ENCODE results near the gene ANP32B. TPM values are rescaled to one million over a fixed set of nuclear protein-coding genes. Genes with fewer than 3 reads are reported as not detected.

Gene ANP32B
- total RNA-seq, 3 donors from 2014 or later (not counting 1 experiment from before 2014, with no cell fraction given), result 89.9 to 107 (median 100) TPM

GRCh38 chr9:97964901-97965300 lies 18.2 kb upstream of the ANP32B start:
- no peak overlapping the region for H3K4me3 Mint-ChIP-seq
- H3K9me3 Mint-ChIP-seq, result no peaks in the 10 kb centered on the region
- no peak overlapping the region for H3K27ac Mint-ChIP-seq
- no peaks in the 10 kb centered on the region for H3K27me3 ChIP-seq (ENCODE audit: control insufficient read depth, insufficient read depth, low read length)
- no peaks in the 10 kb centered on the region for H3K4me1 ChIP-seq (ENCODE audit: control insufficient read depth, insufficient read depth, low read length)
- H3K36me3 Mint-ChIP-seq, result no peaks in the 10 kb centered on the region
- no peaks in the 10 kb centered on the region for H3K36me3 ChIP-seq (ENCODE audit: control insufficient read depth, insufficient read depth, low read length)
- H3K27me3 Mint-ChIP-seq (ENCODE audit: low read depth in 2 of 2), result peaks cover 7 to 8% of the 10 kb centered on the region in 2 donors
- no peak overlapping the region for H3K27ac ChIP-seq (ENCODE audit: low read length)
- ATAC-seq (no peak), DNase-seq (no peak)
- TF ChIP-seq, protein P1, sequence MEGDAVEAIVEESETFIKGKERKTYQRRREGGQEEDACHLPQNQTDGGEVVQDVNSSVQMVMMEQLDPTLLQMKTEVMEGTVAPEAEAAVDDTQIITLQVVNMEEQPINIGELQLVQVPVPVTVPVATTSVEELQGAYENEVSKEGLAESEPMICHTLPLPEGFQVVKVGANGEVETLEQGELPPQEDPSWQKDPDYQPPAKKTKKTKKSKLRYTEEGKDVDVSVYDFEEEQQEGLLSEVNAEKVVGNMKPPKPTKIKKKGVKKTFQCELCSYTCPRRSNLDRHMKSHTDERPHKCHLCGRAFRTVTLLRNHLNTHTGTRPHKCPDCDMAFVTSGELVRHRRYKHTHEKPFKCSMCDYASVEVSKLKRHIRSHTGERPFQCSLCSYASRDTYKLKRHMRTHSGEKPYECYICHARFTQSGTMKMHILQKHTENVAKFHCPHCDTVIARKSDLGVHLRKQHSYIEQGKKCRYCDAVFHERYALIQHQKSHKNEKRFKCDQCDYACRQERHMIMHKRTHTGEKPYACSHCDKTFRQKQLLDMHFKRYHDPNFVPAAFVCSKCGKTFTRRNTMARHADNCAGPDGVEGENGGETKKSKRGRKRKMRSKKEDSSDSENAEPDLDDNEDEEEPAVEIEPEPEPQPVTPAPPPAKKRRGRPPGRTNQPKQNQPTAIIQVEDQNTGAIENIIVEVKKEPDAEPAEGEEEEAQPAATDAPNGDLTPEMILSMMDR (IDR thresholded peaks at IDR 0.05), result no peak
- intact Hi-C loops (cut with micrococcal nuclease), result no loop called here
- no peaks in the 10 kb centered on the region for H3K4me1 Mint-ChIP-seq
- H3K9me3 ChIP-seq (ENCODE audit: control insufficient read depth, insufficient read depth, low read length), result no peaks in the 10 kb centered on the region
- H3K4me3 ChIP-seq (ENCODE audit: low read length), result no peak overlapping the region

GRCh38 chr9:97966493-97966892 lies 16.6 kb upstream of the ANP32B start:
- DNase-seq (no peak), ATAC-seq (no peak)
- Mint-ChIP-seq H3K4me3 (no peak overlapping the region), H3K36me3 (no peaks in the 10 kb centered on the region), H3K27me3 (ENCODE audit: low read depth in 2 of 2) (peaks cover 7 to 8% of the 10 kb centered on the region in 2 donors), H3K4me1 (no peaks in the 10 kb centered on the region), H3K27ac (no peak overlapping the region), H3K9me3 (no peaks in the 10 kb centered on the region)
- Histone ChIP-seq H3K27me3 (ENCODE audit: control insufficient read depth, insufficient read depth, low read length) (no peaks in the 10 kb centered on the region), H3K27ac (ENCODE audit: low read length) (no peak overlapping the region), H3K36me3 (ENCODE audit: control insufficient read depth, insufficient read depth, low read length) (no peaks in the 10 kb centered on the region), H3K4me3 (ENCODE audit: low read length) (no peak overlapping the region), H3K9me3 (ENCODE audit: control insufficient read depth, insufficient read depth, low read length) (no peaks in the 10 kb centered on the region), H3K4me1 (ENCODE audit: control insufficient read depth, insufficient read depth, low read length) (no peaks in the 10 kb centered on the region)
- 38% methylated on average over 1 of the region's 1 CpG for WGBS (ENCODE audit: insufficient coverage)
- intact Hi-C loops (cut with micrococcal nuclease), result no loop called here
- TF ChIP-seq, protein P1 (IDR thresholded peaks at IDR 0.05), result no peak

- ATAC-seq (no peak), DNase-seq (no peak)
- no peak overlapping the region for H3K4me3 ChIP-seq (ENCODE audit: low read length)
- H3K27ac ChIP-seq (ENCODE audit: low read length), result no peak overlapping the region
- H3K4me1 ChIP-seq (ENCODE audit: control insufficient read depth, insufficient read depth, low read length), result no peaks in the 10 kb centered on the region
- Mint-ChIP-seq H3K4me3 (no peak overlapping the region), H3K27me3 (ENCODE audit: low read depth in 2 of 2) (peaks cover 8 to 15% of the 10 kb centered on the region in 2 donors), H3K27ac (no peak overlapping the region), H3K9me3 (no peaks in the 10 kb centered on the region), H3K4me1 (no peaks in the 10 kb centered on the region), H3K36me3 (no peaks in the 10 kb centered on the region)
- 91% methylated on average over 2 of the region's 2 CpGs for WGBS (ENCODE audit: insufficient coverage)
- H3K9me3 ChIP-seq (ENCODE audit: control insufficient read depth, insufficient read depth, low read length), result no peaks in the 10 kb centered on the region
- intact Hi-C loops (cut with micrococcal nuclease), result no loop called here
- H3K27me3 ChIP-seq (ENCODE audit: control insufficient read depth, insufficient read depth, low read length), result no peaks in the 10 kb centered on the region
- no peaks in the 10 kb centered on the region for H3K36me3 ChIP-seq (ENCODE audit: control insufficient read depth, insufficient read depth, low read length)
- TF ChIP-seq, protein P1 (IDR thresholded peaks at IDR 0.05), result no peak
These were observed 14.1 kb upstream of the ANP32B start for GRCh38 chr9:97969014-97969413.

- Histone ChIP-seq H3K27ac (ENCODE audit: low read length) (no peak overlapping the region), H3K4me3 (ENCODE audit: low read length) (no peak overlapping the region), H3K27me3 (ENCODE audit: control insufficient read depth, insufficient read depth, low read length) (no peaks in the 10 kb centered on the region), H3K4me1 (ENCODE audit: control insufficient read depth, insufficient read depth, low read length) (no peaks in the 10 kb centered on the region), H3K36me3 (ENCODE audit: control insufficient read depth, insufficient read depth, low read length) (no peaks in the 10 kb centered on the region), H3K9me3 (ENCODE audit: control insufficient read depth, insufficient read depth, low read length) (no peaks in the 10 kb centered on the region)
- Mint-ChIP-seq H3K27ac (no peak overlapping the region), H3K36me3 (no peaks in the 10 kb centered on the region), H3K4me1 (no peaks in the 10 kb centered on the region), H3K9me3 (no peaks in the 10 kb centered on the region), H3K27me3 (ENCODE audit: low read depth in 2 of 2) (peaks cover 6 to 11% of the 10 kb centered on the region in 2 donors), H3K4me3 (no peak overlapping the region)
- WGBS (ENCODE audit: insufficient coverage), result 21% methylated on average over 3 of the region's 7 CpGs
- ATAC-seq (no peak), DNase-seq (peak in 1 of 2 donors; percentile 30)
- TF ChIP-seq, protein P1 (IDR thresholded peaks at IDR 0.05), result no peak
- intact Hi-C loops (cut with micrococcal nuclease), result no loop called here
These were observed 13.0 kb upstream of the ANP32B start for GRCh38 chr9:97970165-97970564.

Measured in natural killer cell (primary cell).